ENCODE measurements around the gene EFCAB8. TPM values are rescaled to one million over a fixed set of nuclear protein-coding genes. Genes with fewer than 3 reads are reported as not detected.

Gene EFCAB8
- total and polyA plus RNA-seq, 4 donors, result 0.10 to 0.36 (median 0.20) TPM

GRCh38 chr20:33000802-33001466 is 142.2 kb downstream of the EFCAB8 start:
- no peak for DNase-seq (ENCODE audit: low read depth in 4 of 6, low spot score in 6 of 6)
- no peaks in the 10 kb centered on the region for H3K4me1 ChIP-seq (ENCODE audit: control insufficient read depth, insufficient read depth, low read length)
- H3K27ac ChIP-seq (ENCODE audit: low read depth, low read length), result no peak overlapping the region
- 75% methylated on average over 8 of the region's 9 CpGs for WGBS (ENCODE audit: insufficient coverage)
- peaks cover 6% of the 10 kb centered on the region for H3K9me3 ChIP-seq (ENCODE audit: control insufficient read depth, insufficient read depth, low read length)
- H3K4me3 ChIP-seq (ENCODE audit: low read depth, low read length), result no peak overlapping the region
- H3K36me3 ChIP-seq (ENCODE audit: control insufficient read depth, insufficient read depth, low read length), result no peaks in the 10 kb centered on the region
- no peaks in the 10 kb centered on the region for H3K27me3 ChIP-seq (ENCODE audit: control insufficient read depth, insufficient read depth, low read length)

GRCh38 chr20:33002087-33002808 is 143.5 kb downstream of the EFCAB8 start:
- WGBS (ENCODE audit: insufficient coverage), result 93% methylated on average over 5 of the region's 7 CpGs
- H3K27me3 ChIP-seq (ENCODE audit: control insufficient read depth, insufficient read depth, low read length), result no peaks in the 10 kb centered on the region

DNA sequence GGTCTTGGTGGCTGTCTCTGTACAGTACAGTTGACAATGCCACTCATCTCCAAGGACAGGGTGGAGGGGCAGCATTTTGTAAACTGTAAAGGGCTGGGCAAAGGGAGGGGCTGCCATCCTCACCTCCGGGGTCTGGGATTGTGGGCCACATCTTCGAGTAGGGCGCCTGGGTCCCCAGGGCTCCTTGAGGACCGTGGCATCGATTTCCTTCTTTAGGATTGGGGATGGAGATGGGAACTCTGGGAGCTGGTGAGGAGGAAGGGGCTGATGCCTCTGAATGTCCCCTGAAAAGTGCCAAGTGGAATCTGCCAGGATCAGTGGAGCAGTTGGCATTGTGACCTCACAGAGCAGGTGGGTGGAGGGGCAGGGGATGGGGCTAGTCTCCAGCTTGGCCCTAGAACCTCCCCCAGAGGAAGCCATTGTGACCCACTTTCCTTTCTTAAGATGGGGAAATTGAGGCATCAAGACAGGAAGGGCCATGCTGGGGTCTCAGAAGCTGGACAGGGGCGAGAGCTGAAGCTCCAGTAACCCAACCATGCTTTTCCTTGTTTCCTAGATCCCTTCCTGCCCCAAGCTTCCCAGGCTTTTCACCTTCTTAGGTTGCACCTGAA is 145.5 kb downstream of the EFCAB8 start, which contains the start of gene SUN5:
Gene SUN5, minus strand, starts transcription at position 293 of the 611 bp plus-strand sequence. Its CDS starts 93 bp downstream, at position 200.
- peaks cover 5% of the 10 kb centered on the region for H3K9me3 ChIP-seq (ENCODE audit: control insufficient read depth, insufficient read depth, low read length)
- no peaks in the 10 kb centered on the region for H3K36me3 ChIP-seq (ENCODE audit: control insufficient read depth, insufficient read depth, low read length)
- WGBS (ENCODE audit: insufficient coverage), result 89% methylated on average over 6 of the region's 6 CpGs
- H3K27me3 ChIP-seq (ENCODE audit: control insufficient read depth, insufficient read depth, low read length), result no peaks in the 10 kb centered on the region
- no peak within 1 kb of the TSS for H3K27ac ChIP-seq (ENCODE audit: low read depth, low read length)
- peaks cover 2% of the 10 kb centered on the region for H3K4me1 ChIP-seq (ENCODE audit: control insufficient read depth, insufficient read depth, low read length)
- DNase-seq (ENCODE audit: low read depth in 4 of 6, low spot score in 6 of 6), result no peak
- no peak within 1 kb of the TSS for H3K4me3 ChIP-seq (ENCODE audit: low read depth, low read length)

More at GRCh38 chr20:33002087-33002808, 143.5 kb downstream of the EFCAB8 start:
- Histone ChIP-seq H3K9me3 (ENCODE audit: control insufficient read depth, insufficient read depth, low read length) (peaks cover 5% of the 10 kb centered on the region), H3K27ac (ENCODE audit: low read depth, low read length) (no peak overlapping the region), H3K36me3 (ENCODE audit: control insufficient read depth, insufficient read depth, low read length) (no peaks in the 10 kb centered on the region), H3K4me1 (ENCODE audit: control insufficient read depth, insufficient read depth, low read length) (no peaks in the 10 kb centered on the region), H3K4me3 (ENCODE audit: low read depth, low read length) (no peak overlapping the region)
- DNase-seq (ENCODE audit: low read depth in 4 of 6, low spot score in 6 of 6), result no peak

DNA sequence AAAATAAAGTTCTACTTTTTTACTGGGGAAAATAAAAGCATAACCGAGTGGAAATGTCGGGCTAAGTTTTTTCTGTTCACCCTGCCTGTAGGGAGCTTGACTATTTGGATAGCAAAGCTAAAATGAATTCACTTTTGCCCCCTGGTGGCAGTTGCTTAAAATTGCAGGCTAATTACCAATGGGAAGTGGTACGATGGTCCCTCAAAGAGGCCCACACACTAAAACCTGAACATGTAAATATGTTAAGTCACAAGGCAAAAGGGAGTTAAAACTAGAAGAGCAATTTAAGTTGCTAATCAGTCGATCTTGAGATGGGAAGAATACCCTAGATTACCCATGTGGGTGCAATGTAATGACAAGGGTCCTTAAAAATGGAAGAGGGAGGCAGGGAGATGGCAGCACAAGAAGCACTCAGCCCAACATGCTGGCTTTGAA is 146.4 kb downstream of the EFCAB8 start:
- Histone ChIP-seq H3K4me1 (ENCODE audit: control insufficient read depth, insufficient read depth, low read length) (peaks cover 8% of the 10 kb centered on the region), H3K27ac (ENCODE audit: low read depth, low read length) (no peak overlapping the region), H3K27me3 (ENCODE audit: control insufficient read depth, insufficient read depth, low read length) (no peaks in the 10 kb centered on the region), H3K4me3 (ENCODE audit: low read depth, low read length) (no peak overlapping the region), H3K36me3 (ENCODE audit: control insufficient read depth, insufficient read depth, low read length) (no peaks in the 10 kb centered on the region), H3K9me3 (ENCODE audit: control insufficient read depth, insufficient read depth, low read length) (peaks cover 5% of the 10 kb centered on the region)
- 59% methylated on average over 3 of the region's 4 CpGs for WGBS (ENCODE audit: insufficient coverage)
- no peak for DNase-seq (ENCODE audit: low read depth in 4 of 6, low spot score in 6 of 6)

DNA sequence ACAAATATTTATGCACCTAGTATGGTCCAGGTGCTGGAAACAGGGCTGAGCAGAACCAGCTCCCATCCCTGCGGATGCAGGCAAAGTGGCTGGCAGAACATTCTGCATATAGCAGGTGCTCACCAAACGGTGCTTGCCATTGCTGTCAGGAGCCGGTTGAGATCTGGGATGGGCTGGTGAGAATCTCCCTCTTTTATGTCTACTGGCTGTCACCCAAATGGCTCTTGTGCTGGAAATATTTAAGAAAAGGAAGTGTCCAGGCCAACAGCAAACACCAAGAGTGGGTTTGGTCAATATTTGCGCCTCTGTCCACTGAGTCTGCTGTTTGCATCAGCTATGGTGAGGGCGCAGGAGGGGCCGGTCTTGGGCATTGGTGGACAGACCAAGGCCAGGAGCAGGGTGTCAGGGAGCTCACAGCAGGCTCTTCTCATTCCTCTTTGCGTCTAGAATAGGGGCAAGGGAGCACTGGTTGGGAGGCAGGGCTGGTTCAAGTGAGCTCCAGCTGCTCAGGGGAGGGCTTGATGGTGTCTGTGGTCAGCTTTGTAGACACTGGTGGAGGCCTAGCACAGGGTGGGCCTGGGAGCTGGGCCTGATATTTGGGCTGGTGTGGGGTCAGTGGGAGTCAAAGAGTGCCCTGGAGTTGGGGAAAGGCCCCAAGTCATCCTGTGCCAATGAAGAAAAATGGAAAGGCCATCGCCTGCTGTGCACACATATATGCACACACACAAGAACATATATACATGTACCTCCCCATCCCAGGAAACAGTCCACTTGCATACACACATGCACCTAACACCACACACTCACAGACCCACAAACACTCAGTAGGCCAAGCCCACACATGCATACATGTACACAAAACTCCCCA is 147.4 kb downstream of the EFCAB8 start:
- H3K27me3 ChIP-seq (ENCODE audit: control insufficient read depth, insufficient read depth, low read length), result no peaks in the 10 kb centered on the region
- DNase-seq (ENCODE audit: low read depth in 4 of 6, low spot score in 6 of 6), result no peak
- H3K4me1 ChIP-seq (ENCODE audit: control insufficient read depth, insufficient read depth, low read length), result peaks cover 8% of the 10 kb centered on the region
- H3K4me3 ChIP-seq (ENCODE audit: low read depth, low read length), result no peak overlapping the region
- WGBS (ENCODE audit: insufficient coverage), result 83% methylated on average over 7 of the region's 8 CpGs
- H3K27ac ChIP-seq (ENCODE audit: low read depth, low read length), result no peak overlapping the region
- H3K36me3 ChIP-seq (ENCODE audit: control insufficient read depth, insufficient read depth, low read length), result no peaks in the 10 kb centered on the region
- H3K9me3 ChIP-seq (ENCODE audit: control insufficient read depth, insufficient read depth, low read length), result peaks cover 5% of the 10 kb centered on the region

GRCh38 chr20:33006776-33007375 is 148.2 kb downstream of the EFCAB8 start:
- Histone ChIP-seq H3K36me3 (ENCODE audit: control insufficient read depth, insufficient read depth, low read length) (no peaks in the 10 kb centered on the region), H3K4me3 (ENCODE audit: low read depth, low read length) (no peak overlapping the region), H3K27ac (ENCODE audit: low read depth, low read length) (no peak overlapping the region), H3K27me3 (ENCODE audit: control insufficient read depth, insufficient read depth, low read length) (no peaks in the 10 kb centered on the region), H3K9me3 (ENCODE audit: control insufficient read depth, insufficient read depth, low read length) (peaks cover 5% of the 10 kb centered on the region), H3K4me1 (ENCODE audit: control insufficient read depth, insufficient read depth, low read length) (peaks cover 8% of the 10 kb centered on the region)
- DNase-seq (ENCODE audit: low read depth in 4 of 6, low spot score in 6 of 6), result no peak
- WGBS (ENCODE audit: insufficient coverage), result 78% methylated on average over 7 of the region's 8 CpGs

DNA sequence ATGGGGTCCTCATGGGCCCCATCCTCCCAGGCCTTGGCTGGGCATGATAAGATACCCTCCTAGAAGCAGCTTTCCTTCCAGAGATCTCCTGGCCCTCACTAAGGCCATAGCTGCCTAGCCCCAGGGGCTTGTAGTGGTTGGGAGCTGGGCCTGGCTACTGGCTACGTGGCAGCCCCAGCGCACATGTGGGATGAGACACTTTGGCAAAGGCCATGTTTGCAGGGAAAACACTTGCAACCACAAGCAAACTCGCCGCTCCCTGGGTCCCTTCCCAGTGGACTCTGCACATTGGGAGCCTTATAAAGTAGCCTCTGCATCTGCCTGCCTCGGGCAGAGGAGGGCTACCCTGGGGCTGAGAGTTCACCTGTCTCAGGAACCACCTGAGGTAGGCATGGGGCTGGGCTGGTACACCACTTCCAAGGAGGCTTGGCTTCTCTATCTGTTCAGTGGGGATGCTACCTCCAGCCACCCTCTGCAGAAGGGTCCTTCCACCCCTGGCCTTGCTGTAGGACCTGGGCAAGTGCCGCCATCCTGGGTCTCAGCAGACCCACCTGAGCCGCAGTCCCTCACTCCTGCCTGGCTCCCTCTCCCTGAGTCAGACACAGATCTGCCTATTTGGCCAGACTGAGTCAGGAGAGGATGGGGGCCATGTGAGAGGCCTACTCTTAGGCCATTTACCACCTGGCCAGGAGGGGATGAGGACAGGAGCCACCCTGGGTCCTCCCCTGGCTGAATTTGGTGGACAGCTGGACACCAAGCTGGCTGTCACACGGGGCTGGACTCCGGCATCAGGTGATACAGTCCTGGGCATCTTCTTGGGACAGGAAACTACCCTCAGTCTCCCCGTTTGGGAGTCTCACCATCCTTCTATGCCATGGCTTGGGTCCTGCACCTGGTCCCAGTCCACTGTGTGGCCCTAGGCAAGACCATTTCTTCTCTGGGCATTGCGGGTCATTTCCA is 148.9 kb downstream of the EFCAB8 start, which contains the start of gene BPIFB2:
Gene BPIFB2, plus strand, starts transcription at position 329 of the 960 bp plus-strand sequence. CDS start 871 bp downstream, outside the sequence.
- no peak within 1 kb of the TSS for H3K4me3 ChIP-seq (ENCODE audit: low read depth, low read length)
- no peaks in the 10 kb centered on the region for H3K36me3 ChIP-seq (ENCODE audit: control insufficient read depth, insufficient read depth, low read length)
- 87% methylated on average over 11 of the region's 11 CpGs for WGBS (ENCODE audit: insufficient coverage)
- peaks cover 5% of the 10 kb centered on the region for H3K9me3 ChIP-seq (ENCODE audit: control insufficient read depth, insufficient read depth, low read length)
- H3K27ac ChIP-seq (ENCODE audit: low read depth, low read length), result no peak within 1 kb of the TSS
- peaks cover 8% of the 10 kb centered on the region for H3K4me1 ChIP-seq (ENCODE audit: control insufficient read depth, insufficient read depth, low read length)
- H3K27me3 ChIP-seq (ENCODE audit: control insufficient read depth, insufficient read depth, low read length), result no peaks in the 10 kb centered on the region
- DNase-seq (ENCODE audit: low read depth in 4 of 6, low spot score in 6 of 6), result no peak

Measured in spinal cord (tissue), 10 donors.